DND-41 (cell line): ENCODE measurements around the gene GART.

Source experiments
- ATAC-seq: fragments of 200-7000 bp; cut with Tn5 transposase; 3 replicates; pipeline ENCODE4 v1.9.1; 2021; ENCODE audit warnings: low read depth; ENCODE audit not compliant: insufficient read depth
- DNase-seq: peaks from one replicate; pipeline ENCODE4 v3.0.0-alpha.2; 2020
- H2AFZ ChIP-seq: 2 replicates; pipeline ENCODE4 v1.6.0; 2012; ENCODE audit warnings: low read depth, low read length
- H3K27ac ChIP-seq: 2 replicates; pipeline ENCODE4 v1.5.1; 2012; ENCODE audit warnings: low read length, inconsistent platforms
- H3K27me3 ChIP-seq: fragments of 200-600 bp; sonication (generic); 2 replicates; pipeline ENCODE4 v1.6.0; 2012; ENCODE audit warnings: low read length, mild to moderate bottlenecking, inconsistent platforms; ENCODE audit not compliant: insufficient read depth, poor library complexity
- H3K36me3 ChIP-seq: 2 replicates; pipeline ENCODE4 v1.5.1; 2012; ENCODE audit warnings: low read length, inconsistent platforms; ENCODE audit not compliant: insufficient read depth
- H3K4me1 ChIP-seq: 2 replicates; pipeline ENCODE4 v1.5.1; 2012; ENCODE audit warnings: mild to moderate bottlenecking, low read length; ENCODE audit not compliant: insufficient read depth
- H3K4me2 ChIP-seq: 2 replicates; pipeline ENCODE4 v1.6.0; 2012; ENCODE audit warnings: mild to moderate bottlenecking, moderate library complexity, low read length, inconsistent platforms; ENCODE audit not compliant: insufficient read depth
- H3K4me3 ChIP-seq, 2 experiments: fragments of 200-600 bp in 1 of 2; shearing (Covaris generic) in 1 of 2; 2 replicates each; pipeline ENCODE4 v1.5.1; 2012 to 2016; ENCODE audit warnings: inconsistent platforms in 2 of 2, low read length in 2 of 2, mild to moderate bottlenecking in 2 of 2, low read depth in 1 of 2, moderate library complexity in 1 of 2
- H3K79me2 ChIP-seq: 2 replicates; pipeline ENCODE4 v1.6.0; 2012; ENCODE audit warnings: low read length, inconsistent platforms; ENCODE audit not compliant: insufficient read depth
- H3K9ac ChIP-seq: 2 replicates; pipeline ENCODE4 v1.6.0; 2012; ENCODE audit warnings: low read depth, mild to moderate bottlenecking, inconsistent platforms, low read length, moderate library complexity
- H3K9me3 ChIP-seq: 2 replicates; pipeline ENCODE4 v1.5.1; 2012; ENCODE audit warnings: low read length, moderate library complexity, mild to moderate bottlenecking, inconsistent platforms; ENCODE audit not compliant: insufficient read depth, severe bottlenecking
- H4K20me1 ChIP-seq: 2 replicates; pipeline ENCODE4 v1.6.0; 2012; ENCODE audit warnings: low read length; ENCODE audit not compliant: insufficient read depth
- CTCF ChIP-seq: IDR thresholded peaks from 2 replicates; pipeline ENCODE4 v1.5.1; 2012; ENCODE audit warnings: borderline replicate concordance, low read length, moderate library complexity, mild to moderate bottlenecking; ENCODE audit not compliant: poor library complexity, severe bottlenecking; ENCODE audit errors: extremely low read depth
- EZH2 ChIP-seq: IDR thresholded peaks from 3 replicates; pipeline ENCODE4 v1.6.1; 2012; ENCODE audit warnings: borderline replicate concordance, low read depth, mild to moderate bottlenecking, moderate library complexity, low read length, inconsistent platforms; ENCODE audit not compliant: severe bottlenecking

The GART gene

GRCh38 chr21:33488936-33489335 lies 53.0 kb downstream of the GART start:
- TF ChIP-seq EZH2 (no peak), CTCF (no peak)
- Histone ChIP-seq H3K4me3 (no peak overlapping the region), H2AFZ (no peak overlapping the region), H3K9ac (no peak overlapping the region), H3K79me2 (no peaks in the 10 kb centered on the region), H4K20me1 (no peaks in the 10 kb centered on the region), H3K9me3 (no peaks in the 10 kb centered on the region), H3K27me3 (no peaks in the 10 kb centered on the region), H3K36me3 (no peaks in the 10 kb centered on the region), H3K27ac (no peak overlapping the region), H3K4me1 (peaks cover 16% of the 10 kb centered on the region), H3K4me2 (no peak overlapping the region)
- DNase-seq, result no peak
- ATAC-seq, result no peak

GRCh38 chr21:33487996-33488395 lies 53.9 kb downstream of the GART start:
- peaks cover 16% of the 10 kb centered on the region for H3K4me1 ChIP-seq
- no peak for DNase-seq
- no peak overlapping the region for H3K4me3 ChIP-seq
- H4K20me1 ChIP-seq, result no peaks in the 10 kb centered on the region
- no peak overlapping the region for H3K4me2 ChIP-seq
- no peak overlapping the region for H3K9ac ChIP-seq
- TF ChIP-seq CTCF, result no peak
- TF ChIP-seq EZH2, result no peak
- no peak overlapping the region for H3K27ac ChIP-seq
- no peak overlapping the region for H2AFZ ChIP-seq
- no peaks in the 10 kb centered on the region for H3K27me3 ChIP-seq
- H3K9me3 ChIP-seq, result no peaks in the 10 kb centered on the region
- no peak for ATAC-seq
- no peaks in the 10 kb centered on the region for H3K79me2 ChIP-seq
- no peaks in the 10 kb centered on the region for H3K36me3 ChIP-seq

GRCh38 chr21:33481314-33481943 lies 60.5 kb downstream of the GART start:
- ATAC-seq (no peak), DNase-seq (no peak)

More at GRCh38 chr21:33481314-33481943, 60.5 kb downstream of the GART start:
- no peak overlapping the region for H2AFZ ChIP-seq
- H3K4me2 ChIP-seq, result peak overlapping the region; percentile 90; the same call in 1 of the 2 replicates
- TF ChIP-seq CTCF, result no peak
- TF ChIP-seq EZH2, result no peak
- H4K20me1 ChIP-seq, result peaks cover 4% of the 10 kb centered on the region; the same call in 1 of the 2 replicates
- no peak overlapping the region for H3K4me3 ChIP-seq
- no peaks in the 10 kb centered on the region for H3K36me3 ChIP-seq
- H3K9me3 ChIP-seq, result no peaks in the 10 kb centered on the region
- no peak overlapping the region for H3K9ac ChIP-seq
- H3K79me2 ChIP-seq, result peaks cover 18% of the 10 kb centered on the region
- no peak overlapping the region for H3K27ac ChIP-seq
- peaks cover 18% of the 10 kb centered on the region for H3K4me1 ChIP-seq
- no peaks in the 10 kb centered on the region for H3K27me3 ChIP-seq
